Mucosa of stomach (tissue), 1 donor: ENCODE data around the gene ARHGAP25.

Experiments used
- H3K27me3 ChIP-seq: one replicate; pipeline ENCODE4 v1.7.0; 2013; ENCODE audit warnings: mild to moderate bottlenecking, low read length; ENCODE audit not compliant: control insufficient read depth, insufficient read depth
- H3K36me3 ChIP-seq: one replicate; pipeline ENCODE4 v1.7.0; 2013; ENCODE audit warnings: low read length; ENCODE audit not compliant: control insufficient read depth, insufficient read depth
- H3K4me1 ChIP-seq: one replicate; pipeline ENCODE4 v1.7.0; 2013; ENCODE audit warnings: mild to moderate bottlenecking, low read length; ENCODE audit not compliant: control insufficient read depth, insufficient read depth
- H3K4me3 ChIP-seq: one replicate; pipeline ENCODE4 v1.7.0; 2013; ENCODE audit warnings: low read length
- H3K9ac ChIP-seq: one replicate; pipeline ENCODE4 v1.7.0; 2013; ENCODE audit warnings: mild to moderate bottlenecking, low read length, moderate library complexity
- H3K9me3 ChIP-seq: one replicate; pipeline ENCODE4 v1.7.0; 2013; ENCODE audit warnings: mild to moderate bottlenecking, low read length, moderate library complexity; ENCODE audit not compliant: control insufficient read depth
- donor health status: Pancreatic carcinoma.

The ARHGAP25 gene

GRCh38 chr2:68870215-68870614 is 135.6 kb downstream of the ARHGAP25 start:
- Histone ChIP-seq H3K4me3 (no peak overlapping the region), H3K9me3 (no peaks in the 10 kb centered on the region), H3K36me3 (no peaks in the 10 kb centered on the region), H3K4me1 (no peaks in the 10 kb centered on the region), H3K27me3 (no peaks in the 10 kb centered on the region), H3K9ac (no peak overlapping the region)

GRCh38 chr2:68871159-68871764 is 136.7 kb downstream of the ARHGAP25 start, which contains the start of gene BMP10:
Gene BMP10 (minus strand): TSS chr2:68871397. CDS start chr2:68871358, 39 bp downstream.
- Histone ChIP-seq H3K4me3 (no peak within 1 kb of the TSS), H3K4me1 (no peaks in the 10 kb centered on the region), H3K9me3 (no peaks in the 10 kb centered on the region), H3K9ac (no peak within 1 kb of the TSS), H3K36me3 (no peaks in the 10 kb centered on the region), H3K27me3 (no peaks in the 10 kb centered on the region)
